ENCODE results near the gene TLR7.

TLR7 gene

DNA sequence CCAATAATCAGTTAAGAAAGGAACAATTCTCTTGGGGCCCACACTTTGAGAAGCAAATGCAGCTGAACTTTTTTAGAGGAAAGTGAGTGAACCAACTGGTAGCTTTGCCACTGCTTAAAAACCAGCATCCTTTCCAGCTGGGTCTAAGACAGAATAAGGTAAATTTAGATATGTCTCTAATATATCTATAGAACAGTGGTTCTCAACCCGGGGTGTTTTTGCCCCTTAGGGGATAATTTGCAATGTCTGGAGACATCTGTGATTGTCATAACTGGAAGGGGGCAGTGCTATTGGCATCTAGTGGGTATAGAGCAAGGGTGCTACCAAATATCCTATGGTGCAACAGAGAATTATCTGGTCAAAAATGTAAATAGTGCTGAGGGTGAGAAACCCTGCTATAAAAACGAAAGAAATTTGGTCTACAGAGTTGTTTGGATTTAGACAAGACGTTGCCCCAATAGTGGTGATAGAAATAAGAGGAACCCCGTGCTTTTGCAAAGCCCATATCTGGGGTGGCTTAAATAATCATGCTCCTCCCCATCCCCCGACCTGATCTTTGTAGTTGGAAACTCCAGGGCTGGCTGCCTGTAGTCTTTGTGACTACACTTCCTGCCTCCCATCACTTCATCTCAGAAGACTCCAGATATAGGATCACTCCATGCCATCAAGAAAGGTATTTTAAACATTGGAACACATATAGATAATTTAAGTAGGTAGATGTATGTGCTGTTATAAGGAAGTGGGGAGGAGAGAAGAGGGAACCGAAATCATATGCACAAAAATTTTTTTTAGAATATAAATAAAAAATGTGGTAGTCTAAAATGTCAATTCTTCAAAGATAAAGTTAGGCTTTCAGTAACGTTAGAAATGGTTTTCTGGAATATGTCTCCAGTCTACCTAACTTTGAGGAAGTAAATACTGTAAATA lies at the start of gene TLR7:
TSS of gene TLR7 (plus strand) at position 622 of the 927 bp plus-strand sequence. CDS start 507 bp downstream, outside the sequence.
- DNase-seq = no peak

DNA sequence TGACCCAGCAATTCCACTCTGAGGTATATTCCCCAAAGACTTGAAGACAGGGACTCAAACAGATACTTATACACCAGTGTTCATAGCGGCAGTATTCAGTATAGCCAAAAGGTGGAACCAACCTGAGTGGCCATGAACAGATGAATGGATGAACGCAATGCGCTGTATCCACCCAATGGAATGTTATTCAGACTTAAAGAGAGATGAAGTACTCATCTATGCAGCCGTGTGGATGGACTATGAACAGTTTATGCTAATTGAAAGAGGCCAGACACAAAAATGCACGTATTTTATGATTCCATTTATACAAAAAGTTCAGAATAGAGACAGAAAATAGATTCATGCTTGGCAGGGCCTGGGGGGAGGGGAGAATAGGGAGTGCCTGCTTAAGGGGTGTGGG lies 49.3 kb upstream of the TLR7 start:
- no peak for DNase-seq

- DNase-seq = no peak
These were observed 47.6 kb upstream of the TLR7 start for GRCh38 chrX:12819222-12819621.

- DNase-seq = no peak
These were observed 46.1 kb upstream of the TLR7 start for GRCh38 chrX:12820737-12821136.

GRCh38 chrX:12824944-12825343 lies 41.9 kb upstream of the TLR7 start:
- DNase-seq = no peak

- DNase-seq = no peak
These were observed 41.1 kb upstream of the TLR7 start for GRCh38 chrX:12825801-12826200.

- DNase-seq = no peak
These were observed 23.7 kb upstream of the TLR7 start for GRCh38 chrX:12843061-12843667.

DNA sequence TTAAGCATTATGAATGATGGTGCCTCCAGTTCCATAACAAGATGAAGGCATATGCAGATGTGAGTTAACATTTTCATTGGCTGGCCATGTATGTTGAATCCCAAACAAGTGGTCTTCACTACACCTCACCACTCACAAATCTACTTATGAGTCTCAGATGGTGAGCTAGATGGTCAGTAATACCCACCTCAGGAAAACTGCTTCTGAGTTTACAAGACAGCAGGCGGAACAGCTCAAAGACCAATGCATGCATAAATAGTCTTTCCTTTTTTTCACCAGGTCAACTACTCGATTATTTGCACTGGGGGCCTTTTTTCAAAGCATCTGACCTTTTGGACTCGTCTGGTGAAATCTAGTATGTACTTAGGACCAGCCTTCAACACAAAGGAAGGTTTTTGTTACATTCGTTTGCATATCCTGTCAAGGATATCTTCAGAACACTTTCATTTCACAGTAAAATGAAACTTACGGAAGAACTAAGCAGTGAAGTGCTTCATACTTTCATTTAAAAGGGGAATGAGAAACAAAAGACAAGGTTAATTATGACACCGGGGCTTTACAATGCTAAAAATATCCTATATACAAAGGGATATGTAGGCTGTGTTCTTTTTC lies 23.1 kb upstream of the TLR7 start:
- no peak for DNase-seq

GRCh38 chrX:12844319-12844718 lies 22.6 kb upstream of the TLR7 start:
- DNase-seq = no peak

DNA sequence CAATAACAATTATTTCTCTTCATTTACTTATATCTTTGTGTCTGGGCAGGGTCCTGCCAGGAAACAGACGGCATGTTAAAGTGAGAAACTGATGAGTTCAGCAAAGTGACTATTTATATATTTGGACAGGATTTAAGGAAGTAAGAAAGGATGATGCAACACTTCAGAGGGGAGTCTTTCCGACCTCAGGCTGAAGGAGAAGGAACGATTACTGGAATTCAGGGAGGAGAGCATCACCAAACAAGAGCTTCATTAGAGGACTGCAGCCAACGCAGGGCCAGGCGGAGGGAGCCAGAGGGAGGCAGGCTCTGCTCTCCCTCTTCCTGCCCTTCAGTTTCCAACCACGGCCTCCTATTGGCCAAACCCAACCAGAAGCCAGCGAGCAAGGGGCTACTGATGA lies 1.5 kb upstream of the TLR7 start:
- no peak for DNase-seq

DNA sequence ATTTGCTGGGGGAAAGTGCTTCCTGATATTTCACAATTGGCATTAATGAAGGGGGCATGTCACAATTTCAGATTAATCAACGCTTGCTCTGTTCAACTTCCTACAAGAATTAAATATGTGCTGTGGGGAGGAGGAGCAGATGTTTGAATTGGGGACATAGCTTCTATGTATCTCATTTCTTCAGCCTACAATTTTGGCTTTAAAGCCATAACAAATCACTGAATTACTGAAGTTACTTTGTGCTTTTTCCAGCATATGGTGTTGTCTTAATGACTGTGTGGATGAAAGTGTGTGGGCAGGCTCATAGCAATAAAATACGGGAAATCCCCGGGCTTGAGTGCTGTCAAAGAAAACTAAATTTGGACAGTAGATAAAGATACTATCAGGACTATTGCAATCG lies 813 bp downstream of the TLR7 start:
- DNase-seq = no peak

- DNase-seq = no peak
These were observed 1.9 kb downstream of the TLR7 start for GRCh38 chrX:12868747-12869146.

GRCh38 chrX:12871257-12871656 lies 4.4 kb downstream of the TLR7 start:
- no peak for DNase-seq

DNA sequence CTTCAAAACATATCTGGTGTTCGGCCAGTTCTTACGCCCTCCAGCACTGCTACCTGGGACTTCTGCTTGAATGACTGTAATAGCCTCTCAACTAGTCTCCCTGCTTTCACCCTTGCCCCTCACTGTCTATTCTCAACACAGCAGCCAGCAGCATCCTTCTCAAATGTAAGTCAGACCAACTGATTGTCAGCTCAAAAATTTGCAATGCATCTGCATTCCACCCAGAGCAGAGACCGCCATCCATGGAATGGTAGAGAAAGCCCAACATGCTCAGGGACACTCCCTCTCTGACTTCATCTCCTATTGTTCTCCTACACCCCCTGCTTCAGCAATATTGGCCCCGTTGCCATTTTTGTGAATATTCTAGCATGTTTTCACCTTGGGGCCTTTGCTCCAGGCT lies 5.9 kb downstream of the TLR7 start:
- no peak for DNase-seq

DNA sequence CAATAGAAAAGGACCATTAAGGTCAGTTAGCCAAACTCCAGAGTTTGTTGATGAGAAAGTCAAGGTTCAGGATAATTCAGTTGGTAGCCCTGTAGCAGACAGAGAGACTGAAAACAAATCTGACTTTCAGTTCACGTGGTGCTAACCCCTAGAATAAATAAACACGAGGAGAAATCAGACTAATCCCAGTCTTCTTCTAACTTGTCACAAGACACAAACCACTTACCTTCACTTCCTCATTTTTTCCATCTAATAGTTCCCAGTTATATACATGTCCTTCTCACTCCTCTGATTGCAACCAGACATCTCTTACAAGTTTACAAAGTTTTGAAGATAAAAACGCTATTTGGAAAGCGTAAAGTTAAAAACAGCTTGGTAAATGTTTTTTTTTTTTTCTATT lies 7.7 kb downstream of the TLR7 start:
- no peak for DNase-seq

DNA sequence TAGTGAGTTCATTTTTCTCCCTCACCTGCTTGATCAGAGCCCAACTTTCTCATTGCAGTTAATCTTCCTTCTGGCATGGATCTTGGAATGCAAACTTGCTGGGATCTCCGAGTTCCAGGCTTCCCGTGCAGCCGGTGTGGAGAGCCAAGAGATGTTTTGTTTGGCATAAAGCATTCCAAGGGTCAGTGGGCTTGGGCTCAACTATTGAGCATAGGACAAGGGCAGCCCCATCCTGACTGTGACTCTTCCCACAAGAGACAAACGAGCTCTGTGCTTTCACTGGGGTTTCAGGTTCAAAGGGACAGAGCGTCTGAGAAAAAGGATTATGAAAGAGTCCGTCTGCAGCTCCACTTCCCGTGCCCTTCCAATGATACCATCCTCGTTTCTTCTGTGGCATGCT lies 10.5 kb downstream of the TLR7 start:
- no peak for DNase-seq

DNA sequence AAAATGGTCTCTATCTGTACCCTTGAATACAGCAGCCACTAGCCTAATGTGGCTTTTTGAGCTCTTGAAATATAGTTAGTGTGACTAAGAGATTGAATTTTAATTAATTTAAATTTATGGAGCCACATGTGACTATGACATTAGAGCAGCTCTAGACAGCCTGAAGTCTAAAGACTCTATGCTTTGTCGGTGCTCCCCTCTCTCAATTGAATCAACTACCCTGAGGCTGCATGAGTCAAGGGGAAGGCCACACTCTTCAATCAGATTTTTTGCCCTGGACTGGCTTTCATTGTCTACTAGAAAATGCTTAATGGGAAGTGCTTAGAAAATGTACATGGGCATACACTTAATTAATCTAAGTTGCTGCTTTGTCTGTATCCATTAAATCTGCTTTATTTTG lies 11.7 kb downstream of the TLR7 start:
- no peak for DNase-seq

GRCh38 chrX:12881914-12882313 lies 15.0 kb downstream of the TLR7 start:
- DNase-seq = no peak

DNA sequence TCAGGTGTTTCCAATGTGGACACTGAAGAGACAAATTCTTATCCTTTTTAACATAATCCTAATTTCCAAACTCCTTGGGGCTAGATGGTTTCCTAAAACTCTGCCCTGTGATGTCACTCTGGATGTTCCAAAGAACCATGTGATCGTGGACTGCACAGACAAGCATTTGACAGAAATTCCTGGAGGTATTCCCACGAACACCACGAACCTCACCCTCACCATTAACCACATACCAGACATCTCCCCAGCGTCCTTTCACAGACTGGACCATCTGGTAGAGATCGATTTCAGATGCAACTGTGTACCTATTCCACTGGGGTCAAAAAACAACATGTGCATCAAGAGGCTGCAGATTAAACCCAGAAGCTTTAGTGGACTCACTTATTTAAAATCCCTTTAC lies 18.6 kb downstream of the TLR7 start:
- DNase-seq = no peak

DNA sequence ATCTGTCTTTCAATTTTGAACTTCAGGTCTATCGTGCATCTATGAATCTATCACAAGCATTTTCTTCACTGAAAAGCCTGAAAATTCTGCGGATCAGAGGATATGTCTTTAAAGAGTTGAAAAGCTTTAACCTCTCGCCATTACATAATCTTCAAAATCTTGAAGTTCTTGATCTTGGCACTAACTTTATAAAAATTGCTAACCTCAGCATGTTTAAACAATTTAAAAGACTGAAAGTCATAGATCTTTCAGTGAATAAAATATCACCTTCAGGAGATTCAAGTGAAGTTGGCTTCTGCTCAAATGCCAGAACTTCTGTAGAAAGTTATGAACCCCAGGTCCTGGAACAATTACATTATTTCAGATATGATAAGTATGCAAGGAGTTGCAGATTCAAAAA lies 19.7 kb downstream of the TLR7 start:
- no peak for DNase-seq

DNA sequence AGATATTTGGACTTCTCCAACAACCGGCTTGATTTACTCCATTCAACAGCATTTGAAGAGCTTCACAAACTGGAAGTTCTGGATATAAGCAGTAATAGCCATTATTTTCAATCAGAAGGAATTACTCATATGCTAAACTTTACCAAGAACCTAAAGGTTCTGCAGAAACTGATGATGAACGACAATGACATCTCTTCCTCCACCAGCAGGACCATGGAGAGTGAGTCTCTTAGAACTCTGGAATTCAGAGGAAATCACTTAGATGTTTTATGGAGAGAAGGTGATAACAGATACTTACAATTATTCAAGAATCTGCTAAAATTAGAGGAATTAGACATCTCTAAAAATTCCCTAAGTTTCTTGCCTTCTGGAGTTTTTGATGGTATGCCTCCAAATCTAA lies 20.3 kb downstream of the TLR7 start:
- DNase-seq = no peak

DNA sequence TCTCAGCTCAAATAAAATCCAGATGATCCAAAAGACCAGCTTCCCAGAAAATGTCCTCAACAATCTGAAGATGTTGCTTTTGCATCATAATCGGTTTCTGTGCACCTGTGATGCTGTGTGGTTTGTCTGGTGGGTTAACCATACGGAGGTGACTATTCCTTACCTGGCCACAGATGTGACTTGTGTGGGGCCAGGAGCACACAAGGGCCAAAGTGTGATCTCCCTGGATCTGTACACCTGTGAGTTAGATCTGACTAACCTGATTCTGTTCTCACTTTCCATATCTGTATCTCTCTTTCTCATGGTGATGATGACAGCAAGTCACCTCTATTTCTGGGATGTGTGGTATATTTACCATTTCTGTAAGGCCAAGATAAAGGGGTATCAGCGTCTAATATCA lies 20.9 kb downstream of the TLR7 start:
- no peak for DNase-seq

- no peak for DNase-seq
These were observed 23.6 kb downstream of the TLR7 start for GRCh38 chrX:12890467-12890866.

DNA sequence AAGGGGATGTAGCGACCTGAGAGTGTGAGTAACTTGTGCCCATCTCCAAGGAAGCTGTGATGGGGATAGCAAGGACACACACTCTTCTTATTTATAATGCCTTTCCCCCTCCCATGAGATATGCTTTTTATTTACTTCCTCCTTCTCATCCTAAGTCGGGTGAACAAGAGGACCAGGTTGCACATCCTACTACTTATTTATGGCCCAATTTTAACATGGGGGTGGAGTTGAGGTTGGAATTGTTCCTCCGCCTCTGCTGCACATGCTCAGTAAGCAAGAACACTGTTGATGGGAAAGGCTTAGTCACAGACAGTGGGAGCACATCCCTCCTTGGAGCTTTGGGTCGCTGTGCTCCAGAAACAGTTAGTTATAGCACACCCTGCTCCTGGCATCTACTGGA lies 24.3 kb downstream of the TLR7 start:
- no peak for DNase-seq
